ENCODE data around the gene BCAS1. TPM values are rescaled to one million over a fixed set of nuclear protein-coding genes. Genes with fewer than 3 reads are reported as not detected.
A peak's percentile ranks its signal among the peaks of the same experiment; 100 is the strongest.

The BCAS1 gene
- total RNA-seq, 2 experiments from 2014 or later, result 0.06 to 0.10 TPM

DNA sequence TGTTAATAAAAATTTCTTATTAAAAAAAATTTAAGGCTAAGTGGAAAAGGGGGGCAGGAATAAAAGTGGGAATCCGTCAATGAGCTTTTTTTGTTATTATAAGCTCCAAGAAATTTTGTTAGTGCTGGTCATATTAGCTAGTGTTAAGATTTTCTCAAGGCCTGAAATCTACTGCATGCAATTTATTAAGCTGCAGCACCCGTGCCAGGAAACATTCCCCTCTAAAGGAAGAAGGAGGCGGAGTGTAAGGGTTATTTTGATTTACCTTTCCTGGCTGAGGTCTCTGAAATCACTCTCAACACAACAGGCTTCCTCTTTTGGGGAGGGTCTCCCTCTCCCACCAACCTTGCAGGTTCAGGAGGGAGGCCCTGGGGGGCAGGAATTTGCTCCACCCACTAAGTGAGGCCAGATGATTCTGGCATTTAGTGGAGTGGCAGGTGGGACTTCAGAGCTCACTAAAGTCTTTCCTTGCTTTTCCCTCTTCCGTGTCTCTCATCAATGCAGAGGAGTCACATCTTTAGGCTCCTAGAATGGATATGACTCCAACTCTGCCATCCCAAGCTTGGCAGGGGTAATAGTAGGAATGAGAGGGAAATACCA is 168.8 kb downstream of the BCAS1 start:
- Mint-ChIP-seq H3K27ac (no peak overlapping the region), H3K27me3 (no peaks in the 10 kb centered on the region), H3K4me3 (no peak overlapping the region), H3K36me3 (peaks cover 5% of the 10 kb centered on the region), H3K4me1 (peaks cover 61% of the 10 kb centered on the region), H3K9me3 (peaks cover 1% of the 10 kb centered on the region)
- no peak for DNase-seq

DNA sequence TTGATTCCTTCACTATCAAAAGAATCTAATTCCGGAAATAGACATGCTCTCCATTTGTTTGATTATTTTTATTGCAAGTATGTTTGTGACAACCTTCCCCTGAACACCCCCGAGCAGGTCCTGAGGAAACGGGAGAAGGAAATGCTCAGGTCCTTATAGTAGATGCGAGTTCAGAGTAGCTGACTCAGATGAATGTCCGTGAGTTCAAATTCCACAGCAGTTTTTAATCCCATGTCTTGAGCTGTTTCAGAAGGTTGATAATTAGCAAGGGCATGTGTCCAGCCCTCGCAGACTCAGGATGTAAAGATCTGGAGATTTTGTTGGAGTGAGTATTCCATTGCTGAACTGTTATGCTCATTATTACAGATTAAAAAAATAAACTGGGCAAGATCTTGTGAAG is 169.3 kb downstream of the BCAS1 start:
- Mint-ChIP-seq H3K9me3 (peaks cover 1% of the 10 kb centered on the region), H3K4me1 (peaks cover 58% of the 10 kb centered on the region), H3K4me3 (no peak overlapping the region), H3K27ac (peak overlapping the region; percentile 98), H3K36me3 (peaks cover 5% of the 10 kb centered on the region), H3K27me3 (no peaks in the 10 kb centered on the region)
- DNase-seq, result no peak

DNA sequence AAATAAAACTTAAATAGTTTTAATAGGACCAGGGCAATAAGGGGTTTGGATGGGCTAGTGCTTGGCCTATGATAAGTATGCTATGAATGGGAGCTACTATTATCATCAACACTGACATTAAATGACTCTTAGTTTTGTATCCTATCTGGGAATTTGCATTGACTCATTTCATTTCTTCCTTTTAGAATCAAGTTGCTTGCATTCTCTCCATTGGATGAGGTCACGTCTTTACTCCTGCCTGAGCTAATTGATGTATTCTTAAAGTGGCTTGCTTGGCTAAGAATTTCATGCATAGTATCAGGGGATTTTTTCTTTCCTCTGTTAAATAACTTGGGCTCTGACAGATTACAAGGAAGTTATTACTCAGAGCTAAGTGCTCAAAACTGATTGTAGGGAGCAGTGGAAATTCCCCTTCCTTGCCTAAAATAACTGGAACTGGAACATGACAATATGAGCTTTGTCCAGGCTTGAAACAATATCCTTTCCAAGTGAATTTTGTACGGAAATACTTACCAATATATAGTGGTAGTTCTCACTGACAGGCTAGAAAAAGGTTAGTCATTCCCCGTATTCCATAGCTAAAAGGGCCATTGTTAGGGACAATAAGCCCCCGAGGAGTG is 169.9 kb downstream of the BCAS1 start:
- no peaks in the 10 kb centered on the region for H3K27me3 Mint-ChIP-seq
- H3K9me3 Mint-ChIP-seq, result peaks cover 1% of the 10 kb centered on the region
- no peak for DNase-seq
- no peak overlapping the region for H3K4me3 Mint-ChIP-seq
- H3K4me1 Mint-ChIP-seq, result peaks cover 55% of the 10 kb centered on the region
- H3K27ac Mint-ChIP-seq, result peak overlapping the region; percentile 98
- peaks cover 5% of the 10 kb centered on the region for H3K36me3 Mint-ChIP-seq

DNA sequence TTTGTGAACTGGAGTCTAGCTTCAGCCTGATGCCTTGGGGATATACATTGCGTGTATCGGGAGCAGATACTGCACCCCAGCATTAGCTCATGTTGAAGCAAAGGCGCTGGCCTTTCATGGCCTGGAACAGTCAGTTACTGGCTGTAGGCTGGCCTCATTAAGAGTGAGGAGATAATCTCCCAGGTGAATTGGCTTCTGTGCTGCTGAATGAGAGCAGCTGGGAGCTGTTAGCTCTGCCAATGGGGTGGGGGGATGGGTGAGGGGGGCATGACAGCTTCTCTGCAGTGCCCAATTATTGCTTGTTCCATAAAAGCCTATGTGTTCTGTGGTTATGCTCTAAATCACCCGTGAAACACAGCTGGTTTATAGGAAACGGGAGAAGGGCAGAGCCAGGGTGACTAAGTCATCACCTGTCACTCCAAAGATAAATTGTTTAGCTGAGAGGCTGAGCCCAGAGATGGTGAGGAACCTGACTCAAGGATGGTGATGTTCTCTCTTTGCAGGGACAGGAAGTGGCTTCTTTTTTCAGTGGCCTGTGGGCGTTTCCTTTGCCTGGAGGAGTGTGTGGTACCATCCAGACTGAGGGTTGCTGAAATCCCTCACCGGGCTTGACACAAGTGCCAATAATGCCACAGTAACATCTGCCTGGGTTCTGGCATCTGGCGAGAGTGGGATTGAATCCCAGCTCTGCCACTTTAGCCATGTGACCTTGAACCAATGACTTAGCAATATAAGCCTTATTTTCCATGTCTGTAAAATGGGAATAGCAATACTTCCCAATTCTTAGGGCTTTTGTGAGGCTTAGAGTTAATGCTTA is 170.8 kb downstream of the BCAS1 start:
- H3K9me3 Mint-ChIP-seq, result peaks cover 1% of the 10 kb centered on the region
- peaks cover 61% of the 10 kb centered on the region for H3K4me1 Mint-ChIP-seq
- DNase-seq, result peak; percentile 81
- H3K27me3 Mint-ChIP-seq, result no peaks in the 10 kb centered on the region
- peak overlapping the region; percentile 98 for H3K27ac Mint-ChIP-seq
- H3K36me3 Mint-ChIP-seq, result peaks cover 5% of the 10 kb centered on the region
- no peak overlapping the region for H3K4me3 Mint-ChIP-seq

DNA sequence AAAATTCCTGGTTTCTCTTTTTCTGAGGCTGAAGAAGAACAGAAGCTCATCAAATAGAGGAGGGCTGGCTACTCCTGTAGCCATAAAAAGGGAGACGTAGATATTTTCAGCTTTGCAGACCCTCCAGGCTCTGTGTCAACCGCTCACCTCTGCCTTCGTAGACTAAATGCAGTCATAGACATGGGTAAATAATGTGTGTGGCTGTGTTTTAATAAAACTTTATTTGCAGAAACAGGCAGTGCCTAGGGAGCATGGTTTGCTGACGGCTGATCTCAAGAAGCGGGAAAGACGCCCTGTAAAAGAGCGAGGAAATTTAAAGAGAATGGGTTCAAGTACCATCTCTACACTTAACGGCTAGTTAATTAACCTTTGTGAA is 171.8 kb downstream of the BCAS1 start:
- H3K27ac Mint-ChIP-seq, result peak overlapping the region; percentile 98
- peaks cover 3% of the 10 kb centered on the region for H3K36me3 Mint-ChIP-seq
- peaks cover 1% of the 10 kb centered on the region for H3K9me3 Mint-ChIP-seq
- H3K27me3 Mint-ChIP-seq, result no peaks in the 10 kb centered on the region
- H3K4me1 Mint-ChIP-seq, result peaks cover 63% of the 10 kb centered on the region
- H3K4me3 Mint-ChIP-seq, result no peak overlapping the region
- no peak for DNase-seq

DNA sequence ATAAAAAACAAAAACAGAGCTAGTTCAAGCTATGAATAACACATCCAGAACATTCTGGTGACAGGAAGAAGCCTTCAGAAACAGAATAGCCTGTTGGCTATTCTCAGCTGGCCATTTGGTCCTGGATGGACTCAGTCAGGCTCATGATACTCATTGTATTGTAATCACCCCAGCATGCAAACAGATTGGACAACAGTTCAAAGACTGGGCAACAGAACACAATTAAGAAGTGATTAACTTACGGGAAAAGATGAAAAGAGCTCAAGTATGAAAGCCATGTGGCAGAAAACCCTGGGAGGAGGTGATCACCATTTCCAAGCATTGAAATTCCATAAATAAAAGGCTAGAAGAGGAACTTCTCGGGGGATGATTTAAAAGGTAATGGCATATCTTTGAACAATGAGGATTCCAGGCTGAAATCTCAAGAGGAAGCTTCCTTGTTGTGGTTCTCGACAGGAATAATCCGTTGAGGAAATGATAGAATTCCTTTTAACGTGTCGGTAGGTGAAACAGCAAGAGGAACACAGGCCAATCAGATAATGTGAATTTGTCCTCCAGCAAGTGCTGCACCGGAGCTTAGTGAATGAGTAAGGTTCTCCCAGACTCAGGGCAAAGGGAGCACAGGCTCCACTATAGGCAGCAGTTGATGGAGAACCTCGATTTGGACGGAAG is 172.4 kb downstream of the BCAS1 start:
- H3K27me3 Mint-ChIP-seq, result no peaks in the 10 kb centered on the region
- peaks cover under 1% of the 10 kb centered on the region for H3K9me3 Mint-ChIP-seq
- H3K4me3 Mint-ChIP-seq, result no peak overlapping the region
- DNase-seq, result no peak
- peaks cover 62% of the 10 kb centered on the region for H3K4me1 Mint-ChIP-seq
- H3K27ac Mint-ChIP-seq, result peak overlapping the region; percentile 98
- peaks cover 2% of the 10 kb centered on the region for H3K36me3 Mint-ChIP-seq

DNA sequence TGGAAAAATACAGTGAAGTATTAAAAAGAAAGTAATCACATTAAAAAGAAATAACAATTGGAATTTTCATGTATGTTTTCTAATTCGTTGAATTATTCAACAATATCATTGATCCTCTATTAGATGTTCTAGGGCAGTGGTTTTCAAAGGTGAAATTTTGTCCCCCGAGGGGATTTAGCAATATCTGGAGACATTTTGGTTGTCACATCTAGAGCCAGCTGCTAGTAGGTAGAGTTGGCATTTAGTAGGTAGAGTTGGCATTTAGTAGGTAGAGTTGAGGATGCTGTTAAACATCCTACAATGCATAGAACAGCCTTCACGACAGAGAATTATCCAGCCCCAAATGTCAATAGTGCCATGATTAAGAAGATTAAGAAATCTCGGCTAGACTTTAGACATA is 173.7 kb downstream of the BCAS1 start:
- Mint-ChIP-seq H3K9me3 (peaks cover 1% of the 10 kb centered on the region), H3K27me3 (no peaks in the 10 kb centered on the region), H3K27ac (no peak overlapping the region), H3K4me3 (no peak overlapping the region), H3K4me1 (peaks cover 69% of the 10 kb centered on the region), H3K36me3 (no peaks in the 10 kb centered on the region)
- DNase-seq, result no peak

DNA sequence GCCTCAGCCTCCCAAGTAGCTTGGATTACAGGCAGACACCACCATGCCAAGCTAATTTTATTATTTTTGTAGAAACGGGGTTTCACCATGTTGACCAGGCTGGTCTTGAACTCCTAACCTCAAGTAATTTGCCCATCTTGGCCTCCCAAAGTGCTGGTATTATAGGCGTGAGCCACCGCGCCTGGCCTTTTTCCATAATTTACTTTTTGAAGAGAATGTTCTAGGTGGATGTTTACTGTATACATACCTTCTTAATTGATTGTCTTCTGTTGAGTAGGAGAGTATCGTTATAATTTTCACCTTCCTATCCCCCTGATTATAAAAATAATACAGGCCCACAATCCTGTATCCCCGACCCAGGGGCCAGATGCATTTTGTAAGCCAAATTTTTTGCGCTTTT is 174.4 kb downstream of the BCAS1 start:
- Mint-ChIP-seq H3K36me3 (no peaks in the 10 kb centered on the region), H3K4me1 (peaks cover 72% of the 10 kb centered on the region), H3K9me3 (peaks cover 1% of the 10 kb centered on the region), H3K4me3 (no peak overlapping the region), H3K27me3 (no peaks in the 10 kb centered on the region), H3K27ac (no peak overlapping the region)
- no peak for DNase-seq

DNA sequence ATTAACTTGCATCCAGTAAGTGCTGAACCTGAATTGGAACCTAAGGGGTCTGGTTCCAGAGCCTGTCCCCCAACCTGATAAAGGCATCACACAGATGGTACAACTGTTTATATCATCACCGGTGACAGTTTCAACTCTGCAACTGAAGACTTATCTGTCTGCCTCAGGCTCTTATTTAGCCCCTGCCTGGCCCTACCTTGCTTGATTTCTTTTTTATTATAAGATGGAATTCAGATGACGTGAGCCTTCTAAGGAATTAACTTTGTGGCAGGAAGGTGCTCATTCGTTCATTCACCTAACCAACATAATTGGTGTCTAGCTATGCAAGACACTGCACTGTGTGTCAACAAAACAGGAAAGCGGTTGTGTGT is 175.0 kb downstream of the BCAS1 start:
- H3K4me3 Mint-ChIP-seq, result no peak overlapping the region
- H3K9me3 Mint-ChIP-seq, result peaks cover 4% of the 10 kb centered on the region
- H3K36me3 Mint-ChIP-seq, result no peaks in the 10 kb centered on the region
- no peak for DNase-seq
- peak overlapping the region; percentile 70 for H3K27ac Mint-ChIP-seq
- H3K27me3 Mint-ChIP-seq, result no peaks in the 10 kb centered on the region
- H3K4me1 Mint-ChIP-seq, result peaks cover 72% of the 10 kb centered on the region

DNA sequence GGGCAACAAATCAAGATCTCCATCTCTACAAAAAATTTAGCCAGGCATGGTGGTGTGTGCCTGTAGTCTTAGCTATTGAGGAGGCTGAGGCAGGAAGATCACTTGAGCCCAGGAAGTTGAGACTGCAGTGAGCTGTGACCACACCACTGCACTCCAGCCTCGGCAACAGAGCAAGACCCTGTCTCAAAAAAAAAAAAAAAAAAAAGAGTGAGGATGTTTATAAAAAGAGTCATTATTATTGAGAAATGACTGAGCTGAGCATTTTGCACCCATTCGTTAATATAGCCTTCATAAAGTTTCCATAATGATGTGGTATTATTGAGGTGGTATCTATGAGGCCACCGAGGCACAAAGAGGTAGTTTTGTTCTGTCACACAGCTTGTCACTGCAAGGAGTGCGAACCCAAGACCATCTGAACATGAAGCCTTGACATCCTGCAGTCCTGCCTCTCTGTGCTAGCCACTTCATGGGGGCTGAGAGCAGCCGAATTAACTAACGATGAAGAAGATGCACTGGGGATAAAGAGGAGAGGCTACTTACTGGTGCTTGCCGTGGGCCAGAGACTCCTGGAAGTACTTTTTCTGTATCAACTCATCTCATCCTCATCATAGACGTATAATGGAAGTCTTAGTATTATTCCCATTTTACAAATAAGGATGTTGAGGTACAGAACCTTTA is 175.5 kb downstream of the BCAS1 start:
- Mint-ChIP-seq H3K4me1 (peaks cover 69% of the 10 kb centered on the region), H3K27me3 (no peaks in the 10 kb centered on the region), H3K9me3 (peaks cover 5% of the 10 kb centered on the region), H3K36me3 (no peaks in the 10 kb centered on the region), H3K27ac (peak overlapping the region; percentile 84), H3K4me3 (no peak overlapping the region)
- DNase-seq, result no peak

Other genes starting within 250 kb of the BCAS1 start
- gene CYP24A1, start 103.4 kb upstream of the BCAS1 start, total RNA-seq, result not detected
- 10 to 100 TPM; 38.8 to 41.8 TPM for gene PFDN4, start 137.5 kb upstream of the BCAS1 start, total RNA-seq